GM12801 (cell line): ENCODE data around the gene PLEKHG4B.

Source experiments
- TF ChIP-seq, protein P1 (sequence below): IDR thresholded peaks from one replicate; pipeline ENCODE4 v1.5.1; 2011; ENCODE audit warnings: control low read depth; ENCODE audit not compliant: insufficient read length; ENCODE audit errors: extremely low read depth

PLEKHG4B gene

DNA sequence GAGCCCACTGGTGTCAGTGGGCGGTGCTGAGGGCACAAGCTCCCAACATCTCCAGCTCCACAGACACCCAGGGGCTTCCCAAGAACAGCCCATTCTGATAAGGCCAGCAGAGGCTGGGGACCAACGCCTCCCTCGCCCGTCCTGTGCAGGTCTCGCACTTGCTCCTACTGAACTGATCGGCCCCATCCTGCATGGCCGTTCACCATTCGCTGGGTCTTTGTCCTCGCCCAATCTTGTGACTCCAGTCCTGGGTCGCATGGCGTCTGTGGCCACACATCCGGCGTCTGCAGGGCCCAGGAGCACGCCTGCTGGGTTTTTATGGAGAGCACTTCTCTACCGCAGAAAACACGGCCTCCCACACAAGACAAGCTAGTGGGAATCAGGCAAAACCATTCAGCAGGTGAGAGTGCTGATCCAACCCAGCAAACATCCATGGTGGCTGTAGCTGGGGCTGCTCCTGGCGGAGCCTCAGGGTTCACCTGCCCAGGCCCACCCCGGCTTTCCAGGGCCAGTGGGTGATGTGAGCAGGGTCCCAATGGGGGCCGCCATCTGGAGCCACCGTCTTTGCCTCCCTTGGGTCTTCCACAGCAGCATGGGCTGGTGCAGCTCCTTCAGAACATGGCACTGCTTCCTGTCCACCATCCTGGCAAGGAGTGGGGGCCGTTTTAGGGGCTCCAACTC lies 106.7 kb downstream of the PLEKHG4B start:
- TF ChIP-seq, protein P1, sequence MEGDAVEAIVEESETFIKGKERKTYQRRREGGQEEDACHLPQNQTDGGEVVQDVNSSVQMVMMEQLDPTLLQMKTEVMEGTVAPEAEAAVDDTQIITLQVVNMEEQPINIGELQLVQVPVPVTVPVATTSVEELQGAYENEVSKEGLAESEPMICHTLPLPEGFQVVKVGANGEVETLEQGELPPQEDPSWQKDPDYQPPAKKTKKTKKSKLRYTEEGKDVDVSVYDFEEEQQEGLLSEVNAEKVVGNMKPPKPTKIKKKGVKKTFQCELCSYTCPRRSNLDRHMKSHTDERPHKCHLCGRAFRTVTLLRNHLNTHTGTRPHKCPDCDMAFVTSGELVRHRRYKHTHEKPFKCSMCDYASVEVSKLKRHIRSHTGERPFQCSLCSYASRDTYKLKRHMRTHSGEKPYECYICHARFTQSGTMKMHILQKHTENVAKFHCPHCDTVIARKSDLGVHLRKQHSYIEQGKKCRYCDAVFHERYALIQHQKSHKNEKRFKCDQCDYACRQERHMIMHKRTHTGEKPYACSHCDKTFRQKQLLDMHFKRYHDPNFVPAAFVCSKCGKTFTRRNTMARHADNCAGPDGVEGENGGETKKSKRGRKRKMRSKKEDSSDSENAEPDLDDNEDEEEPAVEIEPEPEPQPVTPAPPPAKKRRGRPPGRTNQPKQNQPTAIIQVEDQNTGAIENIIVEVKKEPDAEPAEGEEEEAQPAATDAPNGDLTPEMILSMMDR, result no peak

DNA sequence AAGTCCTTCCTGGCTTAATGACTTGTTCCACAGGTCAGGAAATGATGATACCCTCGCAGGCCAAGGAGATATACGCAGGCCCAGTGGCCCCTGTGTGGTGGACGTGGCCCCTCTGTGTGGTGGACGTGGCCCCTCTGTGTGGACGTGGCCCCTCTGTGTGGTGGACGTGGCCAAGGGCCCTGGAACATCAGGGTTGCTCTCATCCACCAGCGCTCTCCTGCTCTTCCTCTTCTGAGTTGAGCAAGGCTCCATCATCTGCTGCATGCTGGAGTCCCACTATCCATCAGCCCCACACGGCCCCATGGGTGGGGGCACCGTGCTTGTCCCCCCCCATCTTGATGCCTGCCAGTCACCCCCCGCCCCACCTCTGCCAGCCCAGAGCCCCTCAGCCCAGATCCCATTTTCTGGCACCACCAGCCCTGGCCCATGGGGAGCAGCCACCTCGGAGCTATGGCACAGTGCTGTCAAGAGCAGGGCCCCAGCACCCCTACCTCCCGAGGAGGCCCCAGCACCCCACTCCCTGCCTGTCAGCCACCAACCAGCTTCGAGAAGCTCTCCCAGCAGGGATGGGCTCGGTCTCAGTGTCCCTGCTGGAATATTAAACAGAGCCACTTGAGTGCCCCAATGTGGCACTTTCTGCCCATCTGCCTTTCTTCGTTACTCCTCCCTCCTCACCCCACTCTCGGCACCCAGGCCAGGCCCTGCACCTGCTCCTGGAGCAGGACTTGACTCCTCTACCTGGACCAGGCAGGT lies 107.4 kb downstream of the PLEKHG4B start:
- TF ChIP-seq, protein P1, result no peak

DNA sequence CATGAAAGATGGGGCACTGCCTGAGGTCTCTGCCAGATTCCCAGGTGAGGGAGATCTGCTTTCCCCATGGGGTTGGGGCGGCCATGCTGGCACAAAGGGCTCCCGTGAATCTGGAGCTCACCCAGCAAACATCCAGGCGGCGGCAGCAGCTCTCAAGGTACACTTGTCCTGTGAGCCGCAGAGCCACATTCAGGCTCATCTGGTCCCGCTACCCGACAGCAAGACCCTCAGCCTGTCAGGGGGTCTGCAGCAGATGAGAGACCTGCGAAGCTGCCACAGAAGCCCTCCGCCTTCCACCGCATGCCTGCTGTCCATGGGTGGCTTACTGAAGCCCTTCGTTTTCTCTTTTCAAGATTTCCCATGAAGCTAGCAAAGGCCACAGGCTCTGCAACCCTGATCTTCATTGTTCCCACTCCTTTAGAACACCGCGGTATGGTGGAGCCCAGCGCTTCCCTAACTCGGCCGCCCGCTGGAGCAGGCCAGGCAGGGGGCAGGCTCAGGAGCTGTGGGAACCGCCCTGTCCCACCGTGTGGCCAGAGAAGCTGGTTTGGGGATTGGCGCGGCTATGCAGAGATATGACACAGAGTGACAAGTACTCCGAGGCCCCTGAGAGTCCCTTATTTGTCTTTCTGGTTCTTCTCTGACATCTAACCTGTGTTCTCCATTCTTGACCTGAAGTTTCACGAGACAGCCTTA lies 108.1 kb downstream of the PLEKHG4B start:
- TF ChIP-seq, protein P1, result no peak

DNA sequence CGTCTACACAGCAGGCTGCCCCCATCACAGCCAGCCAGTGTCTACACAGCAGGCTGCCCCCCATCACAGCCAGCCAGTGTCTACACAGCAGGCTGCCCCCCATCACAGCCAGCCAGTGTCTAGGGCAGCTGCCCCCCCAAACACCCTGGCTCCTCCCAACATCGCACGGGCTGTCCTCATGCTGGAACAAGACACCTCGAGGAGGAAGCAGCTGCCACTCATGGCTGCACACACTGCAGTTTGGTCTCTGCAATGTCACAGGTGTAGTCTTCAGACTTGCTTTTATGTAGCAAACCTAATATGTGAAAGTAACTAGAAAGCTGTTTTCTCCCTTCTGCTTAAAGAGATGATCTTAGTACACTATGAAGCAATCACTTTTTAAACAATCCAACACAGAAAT lies 109.0 kb downstream of the PLEKHG4B start:
- TF ChIP-seq, protein P1, result no peak

DNA sequence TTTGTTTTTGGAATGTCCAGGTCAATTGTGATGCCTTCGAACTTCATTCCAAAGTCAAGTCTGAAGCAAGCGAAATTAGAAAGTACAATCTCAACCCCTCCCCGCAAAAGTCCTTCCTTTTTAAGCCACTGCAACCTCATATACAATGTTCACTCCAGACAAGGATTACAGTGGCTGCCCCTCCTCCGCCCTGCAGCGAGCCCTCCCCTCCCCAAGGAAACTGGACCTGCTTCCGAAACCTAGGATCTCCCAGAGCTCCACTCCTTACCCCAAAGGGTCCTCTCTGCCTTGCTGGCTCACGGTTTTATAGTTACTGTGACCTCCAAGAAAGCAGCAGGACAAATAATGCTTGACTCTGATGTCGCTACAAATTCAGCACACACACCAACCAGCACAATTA lies 109.7 kb downstream of the PLEKHG4B start:
- TF ChIP-seq, protein P1, result no peak

DNA sequence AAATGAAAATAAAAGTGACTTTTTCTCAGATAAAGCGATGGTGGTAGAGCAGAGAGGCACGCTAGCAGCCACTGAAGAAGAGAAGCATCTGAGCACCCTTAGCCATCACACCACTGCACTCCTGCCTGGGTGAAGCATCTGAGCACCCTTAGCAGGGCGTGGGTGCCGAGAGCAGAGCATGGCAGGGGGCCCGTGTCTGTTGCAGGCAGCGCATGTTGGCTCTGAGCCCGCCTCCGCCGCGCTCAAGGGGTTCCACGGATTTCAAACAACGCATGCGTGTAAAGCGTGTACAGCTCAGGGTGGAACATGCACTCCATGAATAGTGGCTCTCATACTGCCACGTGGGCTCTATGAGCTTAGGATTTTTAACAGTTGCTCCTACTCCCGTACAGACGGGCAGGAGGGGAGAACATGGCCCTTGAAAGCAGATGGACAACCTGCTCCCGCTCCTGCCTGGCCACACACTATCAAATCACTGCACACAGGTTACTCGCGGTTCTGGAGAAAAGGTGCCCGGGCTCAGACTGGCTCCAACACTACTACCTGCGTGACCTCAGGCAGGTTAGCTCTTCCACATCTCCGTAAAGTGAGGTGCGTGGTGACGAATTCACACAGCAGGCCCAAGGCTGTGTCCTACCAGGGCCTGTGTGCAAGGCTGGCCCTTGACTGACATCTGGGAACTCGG lies 111.4 kb downstream of the PLEKHG4B start:
- TF ChIP-seq, protein P1, result no peak

DNA sequence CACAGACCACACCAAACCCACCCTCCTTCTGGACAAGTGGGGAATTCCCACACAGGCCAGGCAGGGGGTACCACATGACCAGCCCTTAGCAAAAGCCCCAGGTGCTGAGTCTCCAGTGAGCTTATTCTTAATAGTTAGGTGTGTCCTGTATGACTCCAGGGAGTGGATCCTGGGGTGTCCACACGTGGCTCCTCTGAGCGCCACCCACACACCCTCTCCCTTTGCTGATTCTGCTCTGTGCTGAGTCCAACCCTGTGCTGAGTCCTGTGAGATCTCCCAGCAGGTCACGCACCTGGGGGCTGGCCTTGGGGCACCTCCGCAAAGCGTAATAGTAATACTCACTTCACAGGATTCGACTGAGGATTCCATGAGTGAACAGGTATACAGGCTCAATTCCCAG lies 112.0 kb downstream of the PLEKHG4B start:
- TF ChIP-seq, protein P1, result no peak
